Fibroblast of lung (primary cell): ENCODE measurements around the gene HIVEP1. TPM values are rescaled to one million over a fixed set of nuclear protein-coding genes. Genes with fewer than 3 reads are reported as not detected.

Experiments used
- DNase-seq, 2 donors: peaks; one replicate each; pipeline versions ENCODE4 v3.0.0 to v3.0.0-alpha.2; 2010; ENCODE audit warnings: low read depth in 2 of 2
- H2AFZ ChIP-seq: 2 replicates; pipeline ENCODE4 v1.5.1; 2012; ENCODE audit warnings: low read length, control low read depth, inconsistent platforms
- H3K27ac ChIP-seq: 2 replicates; pipeline ENCODE4 v1.5.1; 2011; ENCODE audit warnings: low read length, control low read depth; ENCODE audit not compliant: insufficient read depth
- H3K27me3 ChIP-seq: 2 replicates; pipeline ENCODE4 v1.5.1; 2011; ENCODE audit warnings: mild to moderate bottlenecking, low read length; ENCODE audit not compliant: control insufficient read depth, insufficient read depth
- H3K36me3 ChIP-seq: 2 replicates; pipeline ENCODE4 v1.5.1; 2011; ENCODE audit warnings: low read length; ENCODE audit not compliant: control insufficient read depth, insufficient read depth
- H3K4me1 ChIP-seq: 2 replicates; pipeline ENCODE4 v1.5.1; 2011; ENCODE audit warnings: low read length; ENCODE audit not compliant: control insufficient read depth, insufficient read depth; ENCODE audit errors: extremely low read depth
- H3K4me2 ChIP-seq: 2 replicates; pipeline ENCODE4 v1.5.1; 2011; ENCODE audit warnings: low read length, control low read depth; ENCODE audit not compliant: insufficient read depth; ENCODE audit errors: extremely low read depth
- H3K4me3 ChIP-seq, 4 experiments: fragments of 200-600 bp in 1 of 4; sonication (generic) in 1 of 4; replicated peaks in 1 of 4; 2 replicates each; pipeline ENCODE4 v1.5.1; 2011 to 2016; ENCODE audit warnings: low read length in 4 of 4, low read depth in 3 of 4, mild to moderate bottlenecking in 3 of 4, control low read depth in 2 of 4, inconsistent platforms in 1 of 4, mixed read lengths in 1 of 4; ENCODE audit not compliant: insufficient read depth in 1 of 4; ENCODE audit errors: control extremely low read depth in 1 of 4
- H3K79me2 ChIP-seq: 2 replicates; pipeline ENCODE4 v1.5.1; 2012; ENCODE audit warnings: mild to moderate bottlenecking, low read length, inconsistent platforms; ENCODE audit not compliant: control insufficient read depth, insufficient read depth
- H3K9ac ChIP-seq: 2 replicates; pipeline ENCODE4 v1.5.1; 2011; ENCODE audit warnings: mild to moderate bottlenecking, low read length, control low read depth; ENCODE audit not compliant: insufficient read depth
- H3K9me3 ChIP-seq: 2 replicates; pipeline ENCODE4 v1.5.1; 2012; ENCODE audit warnings: low read depth, low read length; ENCODE audit not compliant: control insufficient read depth, insufficient read depth
- H4K20me1 ChIP-seq: 2 replicates; pipeline ENCODE4 v1.5.1; 2011; ENCODE audit warnings: low read length; ENCODE audit not compliant: control insufficient read depth, insufficient read depth; ENCODE audit errors: extremely low read depth
- CTCF ChIP-seq, 2 donors: IDR thresholded peaks in 1 of 2; conservative IDR thresholded peaks in 1 of 2; 1 replicate in 1 of 2; 2 replicates in 1 of 2; pipeline ENCODE4 v1.5.1; 2011 to 2012; ENCODE audit warnings: low read length in 2 of 2, control low read depth in 1 of 2, inconsistent platforms in 1 of 2, low read depth in 1 of 2, mild to moderate bottlenecking in 1 of 2
- EZH2 ChIP-seq: IDR thresholded peaks from 2 replicates; pipeline ENCODE4 v1.5.1; 2012; ENCODE audit warnings: low read length, control low read depth, mild to moderate bottlenecking; ENCODE audit errors: missing control alignments
- polyA plus RNA-seq, 2 donors: library from polyadenylated mRNA; depleted of rRNA in 1 of 2; stranded (reverse) in 1 of 2; unstranded in 1 of 2; fragments of >200 nt; gene quantifications; 2 replicates each; pipeline ENCODE4 v1.2.1, GENCODE V29; 2011 to 2012; ENCODE audit warnings: missing spikeins in 1 of 2
- total RNA-seq: library from RNA; depleted of rRNA; stranded (reverse); fragments of >200 nt; gene quantifications from 2 replicates; pipeline ENCODE4 v1.2.1, GENCODE V29; 2014

HIVEP1 gene
- total and polyA plus RNA-seq, 2 donors (not counting 1 experiment from before 2014, with no cell fraction given), result 9.9 to 14.6 TPM

- H3K4me2 ChIP-seq, result no peak overlapping the region
- no peaks in the 10 kb centered on the region for H3K4me1 ChIP-seq
- H3K27me3 ChIP-seq, result no peaks in the 10 kb centered on the region
- no peaks in the 10 kb centered on the region for H3K9me3 ChIP-seq
- no peak overlapping the region for H3K27ac ChIP-seq
- no peak overlapping the region for H2AFZ ChIP-seq
- TF ChIP-seq CTCF (conservative IDR thresholded peaks at IDR 0.05 in 1 of 2, IDR thresholded peaks at IDR 0.05 in 1 of 2; ENCODE audit: low read depth in 1 of 2, low read length in 2 of 2) (no peak), EZH2 (no peak)
- no peak overlapping the region for H3K4me3 ChIP-seq
- no peaks in the 10 kb centered on the region for H4K20me1 ChIP-seq
- no peak overlapping the region for H3K9ac ChIP-seq
- no peaks in the 10 kb centered on the region for H3K36me3 ChIP-seq
- DNase-seq, result no peak
- no peaks in the 10 kb centered on the region for H3K79me2 ChIP-seq
Measured at GRCh38 chr6:11992086-11992485, 20.0 kb upstream of the HIVEP1 start.

GRCh38 chr6:11994875-11995461 is 17.1 kb upstream of the HIVEP1 start:
- Histone ChIP-seq H3K9me3 (no peaks in the 10 kb centered on the region), H3K27ac (no peak overlapping the region), H3K79me2 (no peaks in the 10 kb centered on the region), H2AFZ (no peak overlapping the region), H3K27me3 (no peaks in the 10 kb centered on the region), H3K4me2 (no peak overlapping the region), H3K4me1 (no peaks in the 10 kb centered on the region), H3K36me3 (no peaks in the 10 kb centered on the region), H3K4me3 (no peak overlapping the region), H4K20me1 (no peaks in the 10 kb centered on the region), H3K9ac (no peak overlapping the region)
- no peak for TF ChIP-seq EZH2
- TF ChIP-seq CTCF (conservative IDR thresholded peaks at IDR 0.05 in 1 of 2, IDR thresholded peaks at IDR 0.05 in 1 of 2; ENCODE audit: low read depth in 1 of 2, low read length in 2 of 2), result no peak
- DNase-seq, result peak in 1 of 2 donors; percentile 20

GRCh38 chr6:11996751-11997150 is 15.4 kb upstream of the HIVEP1 start:
- H3K4me2 ChIP-seq, result no peak overlapping the region
- no peaks in the 10 kb centered on the region for H3K79me2 ChIP-seq
- no peaks in the 10 kb centered on the region for H3K9me3 ChIP-seq
- H3K4me3 ChIP-seq, result no peak overlapping the region
- DNase-seq, result no peak
- H3K36me3 ChIP-seq, result no peaks in the 10 kb centered on the region
- no peaks in the 10 kb centered on the region for H4K20me1 ChIP-seq
- H2AFZ ChIP-seq, result no peak overlapping the region
- H3K9ac ChIP-seq, result no peak overlapping the region
- H3K27ac ChIP-seq, result no peak overlapping the region
- H3K27me3 ChIP-seq, result no peaks in the 10 kb centered on the region
- TF ChIP-seq EZH2, result no peak
- TF ChIP-seq CTCF (conservative IDR thresholded peaks at IDR 0.05 in 1 of 2, IDR thresholded peaks at IDR 0.05 in 1 of 2; ENCODE audit: low read depth in 1 of 2, low read length in 2 of 2), result no peak
- no peaks in the 10 kb centered on the region for H3K4me1 ChIP-seq
